K562 (cell line): Measurements from ENCODE around the gene NTRK2. TPM values are rescaled to one million over a fixed set of nuclear protein-coding genes. Genes with fewer than 3 reads are reported as not detected.

Experiments used
- ATAC-seq: fragments of 200-7000 bp; cut with Tn5 transposase; 3 replicates; pipeline ENCODE4 v1.9.1; 2020; ENCODE audit warnings: moderate library complexity
- BruUV-seq: library from RNA; stranded (reverse); fragments of 400-500 nt; replicated peaks from 2 replicates; lab custom pipeline; 2021; lab: Mats Ljungman, UMichigan
- CTCF ChIA-PET: fragments of 300-600 bp; formaldehyde crosslinking; extraction: SDS; loops from one replicate; lab custom pipeline; 2021; ENCODE audit warnings: low intra/inter-chr PET ratio; lab: Yijun Ruan, JAX
- POLR2A ChIA-PET: fragments of 300-600, 350-650 bp; sonication (Branson Sonifier 250); formaldehyde crosslinking; extraction: SDS; loops from one replicate; lab custom pipeline; 2021; ENCODE audit warnings: antibody characterized with exemption, inconsistent platforms; lab: Yijun Ruan, JAX
- DNase-seq, 4 experiments: peaks; one replicate each; pipeline versions ENCODE4 v3.0.0 to v3.0.0-alpha.2; 2011 to 2018; ENCODE audit warnings: low spot score in 3 of 4, mixed read lengths in 3 of 4; ENCODE audit errors: extremely low read depth in 1 of 4
- FAIRE-seq: peaks from 2 replicates; lab custom pipeline; 2011; peaks lifted over from hg19 to GRCh38; lab: Jason Lieb, UNC
- H2AFZ ChIP-seq: 2 replicates; pipeline ENCODE4 v1.6.0; 2011; ENCODE audit warnings: low read depth, low read length, control low read depth, inconsistent platforms
- H3K27ac ChIP-seq: fragments of 200-600 bp; 3 replicates; pipeline ENCODE4 v1.8.0; 2011; ENCODE audit warnings: low read depth, mild to moderate bottlenecking, control low read depth, inconsistent platforms, low read length, moderate library complexity, mixed read lengths; ENCODE audit errors: extremely low read depth
- H3K27me3 ChIP-seq, 2 experiments: fragments of 300-600 bp in 1 of 2; 2 replicates in 1 of 2; 3 replicates in 1 of 2; pipeline versions ENCODE4 v1.6.0 to v1.8.0; 2011; ENCODE audit warnings: inconsistent platforms in 2 of 2, low read length in 2 of 2, mild to moderate bottlenecking in 1 of 2, mixed read lengths in 1 of 2, moderate library complexity in 1 of 2; ENCODE audit not compliant: control insufficient read depth in 2 of 2, insufficient read depth in 2 of 2
- H3K36me3 ChIP-seq: fragments of 300-600 bp; 3 replicates; pipeline ENCODE4 v1.8.0; 2011; ENCODE audit warnings: mild to moderate bottlenecking, low read length, inconsistent platforms; ENCODE audit not compliant: control insufficient read depth, insufficient read depth
- H3K4me1 ChIP-seq, 2 experiments: fragments of 200-600 bp in 1 of 2; replicated peaks in 1 of 2; 2 replicates in 1 of 2; 3 replicates in 1 of 2; pipeline versions ENCODE4 v1.5.1 to v1.8.0; 2011; ENCODE audit warnings: inconsistent platforms in 2 of 2, low read length in 2 of 2, mild to moderate bottlenecking in 1 of 2, mixed read lengths in 1 of 2, moderate library complexity in 1 of 2; ENCODE audit not compliant: control insufficient read depth in 2 of 2, insufficient read depth in 2 of 2
- H3K4me2 ChIP-seq: 2 replicates; pipeline ENCODE4 v1.6.1; 2011; ENCODE audit warnings: low read length, control low read depth, inconsistent platforms, mixed read lengths; ENCODE audit not compliant: insufficient read depth
- H3K4me3 ChIP-seq: fragments of 200-600 bp; sonication (generic), shearing (Covaris generic); 2 replicates; pipeline ENCODE4 v1.5.1; 2016; ENCODE audit warnings: control low read depth, inconsistent platforms
- H3K79me2 ChIP-seq: fragments of 200-600 bp; 3 replicates; pipeline ENCODE4 v1.8.0; 2011; ENCODE audit warnings: low read length, inconsistent platforms; ENCODE audit not compliant: control insufficient read depth, insufficient read depth
- H3K9ac ChIP-seq, 2 experiments: 2 replicates each; pipeline versions ENCODE4 v1.6.0 to v1.6.1; 2011; ENCODE audit warnings: low read depth in 2 of 2, low read length in 2 of 2, control low read depth in 1 of 2, inconsistent platforms in 1 of 2, mild to moderate bottlenecking in 1 of 2, mixed read lengths in 1 of 2; ENCODE audit not compliant: insufficient read depth in 1 of 2
- H3K9me1 ChIP-seq: one replicate; pipeline ENCODE4 v1.6.0; 2011; ENCODE audit warnings: inconsistent platforms, mild to moderate bottlenecking, low read length, moderate library complexity; ENCODE audit not compliant: control insufficient read depth, insufficient read depth
- H3K9me3 ChIP-seq: replicated peaks from 2 replicates; pipeline ENCODE4 v1.5.1; 2011; ENCODE audit warnings: low read depth, low read length, inconsistent platforms; ENCODE audit not compliant: control insufficient read depth, insufficient read depth
- H4K20me1 ChIP-seq: replicated peaks from 2 replicates; pipeline ENCODE4 v1.6.1; 2011; ENCODE audit warnings: low read length, inconsistent platforms, mixed read lengths; ENCODE audit not compliant: control insufficient read depth, insufficient read depth
- CAMTA2 ChIP-seq: fragments of 250-450 bp; sonication (Bioruptor Pico); conservative IDR thresholded peaks from 2 replicates; pipeline ENCODE4 v1.5.1; 2022
- HEY1 ChIP-seq: fragments of 250-450 bp; sonication (Bioruptor Pico); IDR thresholded peaks from 2 replicates; pipeline ENCODE4 v1.5.0; 2020; ENCODE audit warnings: mild to moderate bottlenecking, moderate library complexity, borderline replicate concordance
- PRMT5 ChIP-seq: sonication (generic); formaldehyde crosslinking; IDR thresholded peaks from 2 replicates; pipeline ENCODE4 v1.5.0; 2020; ENCODE audit warnings: missing genetic modification reagents
- TAF1 ChIP-seq: IDR thresholded peaks from 2 replicates; pipeline ENCODE4 v1.6.1; 2011; ENCODE audit warnings: mild to moderate bottlenecking, low read length, moderate library complexity; ENCODE audit not compliant: insufficient read depth, control insufficient read depth, severe bottlenecking; ENCODE audit errors: extremely low read depth
- WGBS: fragments of 100-300 bp; shearing (Covaris generic); methylation state at CpG from one replicate; pipeline ENCODE4 v1.1.6; 2016; ENCODE audit warnings: low coverage, mixed read lengths; ENCODE audit not compliant: insufficient coverage; ENCODE audit errors: missing lambda C conversion rate; 5-methylcytosine and 5-hydroxymethylcytosine counted together
- in situ Hi-C: fragments of 300-500 bp; cut with MboI; formaldehyde crosslinking; loops from 4 replicates; pipeline ENCODE4 v1.15.0; 2018; ENCODE audit warnings: inconsistent platforms, mixed read lengths
- intact Hi-C: fragments of 100-400 bp; cut with micrococcal nuclease; formaldehyde crosslinking; loops from 2 replicates; pipeline ENCODE4 v1.14.2; 2022
- polyA plus RNA-seq, 8 experiments: library from polyadenylated mRNA; depleted of rRNA in 4 of 8; stranded (reverse) in 5 of 8; unstranded in 3 of 8; fragments of >200 nt; fragmentation: Nextera tagmentation in 2 of 8; fragmentation: Illumina TruSeq in 1 of 8; extraction: Ambion mirVana in 2 of 8; extraction: Trizol in 1 of 8; gene quantifications; 2 replicates each; pipeline versions ENCODE4 v1.2.1 to v1.2.3, GENCODE V29; 2011 to 2014; ENCODE audit warnings: inconsistent platforms in 1 of 8, missing spikeins in 1 of 8
- total RNA-seq, 7 experiments: library from RNA; depleted of rRNA in 6 of 7; stranded (reverse); fragments of >200 nt in 6 of 7; fragmentation: Illumina TruSeq in 2 of 7; extraction: Trizol in 2 of 7; gene quantifications; 2 replicates each; pipeline versions ENCODE4 v1.2.1 to v1.2.3, GENCODE V29; 2011 to 2021; ENCODE audit warnings: low replicate concordance in 1 of 7

Gene NTRK2
- total and polyA plus RNA-seq, 9 of the 15 experiments (the other 6 are each of a cell fraction or from before 2014, with no cell fraction given), result not detected

GRCh38 chr9:84861455-84861854, 191.9 kb downstream of the NTRK2 start:
- Histone ChIP-seq H3K9ac (no peak overlapping the region), H4K20me1 (no peaks in the 10 kb centered on the region), H3K4me2 (no peak overlapping the region), H3K79me2 (no peaks in the 10 kb centered on the region), H3K9me1 (no peaks in the 10 kb centered on the region), H3K9me3 (no peaks in the 10 kb centered on the region), H3K27ac (no peak overlapping the region), H3K4me1 (no peaks in the 10 kb centered on the region), H3K36me3 (no peaks in the 10 kb centered on the region), H2AFZ (no peak overlapping the region), H3K4me3 (no peak overlapping the region), H3K27me3 (no peaks in the 10 kb centered on the region)
- POLR2A ChIA-PET, result interaction anchor here (0.7 kb wide), 1 partner anchor 1844 kb away, joined by 3 read pairs; no protein-coding TSS in a partner anchor
- TF ChIP-seq HEY1 (CRISPR knock-in tag) (no peak), TAF1 (no peak), PRMT5 (CRISPR knock-in tag) (no peak)
- no peak for ATAC-seq
- intact Hi-C loops, result no loop called here
- in situ Hi-C loops, result no loop called here
- CTCF ChIA-PET, result no interaction called here
- DNase-seq, result no peak
- WGBS, result 0% methylated on average over 4 of the region's 4 CpGs
- no TSS peak for BruUV-seq
- FAIRE-seq, result no peak

- in situ Hi-C loops, result no loop called here
- Histone ChIP-seq H3K9ac (no peak overlapping the region), H4K20me1 (no peaks in the 10 kb centered on the region), H3K79me2 (no peaks in the 10 kb centered on the region), H3K4me3 (no peak overlapping the region), H3K9me3 (no peaks in the 10 kb centered on the region), H3K27ac (no peak overlapping the region), H3K27me3 (no peaks in the 10 kb centered on the region), H2AFZ (no peak overlapping the region), H3K9me1 (no peaks in the 10 kb centered on the region), H3K36me3 (no peaks in the 10 kb centered on the region), H3K4me1 (no peaks in the 10 kb centered on the region), H3K4me2 (no peak overlapping the region)
- no TSS peak for BruUV-seq
- intact Hi-C loops, result no loop called here
- DNase-seq (no peak), ATAC-seq (no peak), FAIRE-seq (no peak)
- CTCF ChIA-PET, result no interaction called here
- no peak for TF ChIP-seq CAMTA2
- WGBS, result 0% methylated on average over 6 of the region's 7 CpGs
- POLR2A ChIA-PET, result interaction anchor here (0.6 kb wide), 1 partner anchor 979 kb away, joined by 3 read pairs; no protein-coding TSS in a partner anchor
These were observed 192.8 kb downstream of the NTRK2 start for GRCh38 chr9:84862308-84862707.
